ENCODE results near the gene CDH3. TPM values are rescaled to one million over a fixed set of nuclear protein-coding genes. Genes with fewer than 3 reads are reported as not detected.

CDH3 gene
- total and polyA plus RNA-seq, 2 experiments from 2014 or later = 78.0 to 210 TPM

GRCh38 chr16:68642436-68643101 lies 2.5 kb upstream of the CDH3 start:
- peaks cover 16% of the 10 kb centered on the region for H3K79me2 ChIP-seq (replicated peaks; ENCODE audit: insufficient read depth)
- H2AFZ ChIP-seq = peak overlapping the region; percentile 70
- TF ChIP-seq REST (IDR thresholded peaks at IDR 0.05; ENCODE audit: unreplicated experiment) = no peak
- no peak for TF ChIP-seq ETS1 (IDR thresholded peaks at IDR 0.05)
- no peak for TF ChIP-seq ZNF331 (CRISPR knock-in tag; IDR thresholded peaks at IDR 0.05; ENCODE audit: low read depth)
- no peak for TF ChIP-seq EZH2phosphoT487 (IDR thresholded peaks at IDR 0.05; ENCODE audit: unreplicated experiment)
- TF ChIP-seq POLR2AphosphoS5 (IDR thresholded peaks at IDR 0.05; ENCODE audit: low read depth) = no peak
- no peak for TF ChIP-seq EZH2 (IDR thresholded peaks at IDR 0.05; ENCODE audit: low read depth, unreplicated experiment)
- no peak for TF ChIP-seq ZNF114 (CRISPR knock-in tag; IDR thresholded peaks at IDR 0.05)
- TF ChIP-seq CREB1 (CRISPR knock-in tag; IDR thresholded peaks at IDR 0.05; ENCODE audit: low read depth) = no peak
- no peak for TF ChIP-seq JUNB (IDR thresholded peaks at IDR 0.05; ENCODE audit: unreplicated experiment)
- no peak for TF ChIP-seq ZNF462 (CRISPR knock-in tag; IDR thresholded peaks at IDR 0.05)
- no peak for TF ChIP-seq NANOG (IDR thresholded peaks at IDR 0.05; ENCODE audit: borderline replicate concordance)
- TF ChIP-seq CTCF (conservative IDR thresholded peaks at IDR 0.05; ENCODE audit: low read depth in 2 of 2) = no peak
- TF ChIP-seq STAT1 (IDR thresholded peaks at IDR 0.05; ENCODE audit: unreplicated experiment) = no peak
- no peaks in the 10 kb centered on the region for H3K9me2 ChIP-seq (ENCODE audit: insufficient read depth)
- no peak overlapping the region for H3K27ac Mint-ChIP-seq
- H3K4me1 ChIP-seq (ENCODE audit: insufficient read depth) = peaks cover 30% of the 10 kb centered on the region
- H3K4me2 ChIP-seq = peak overlapping the region; percentile 97
- H3K27me3 ChIP-seq (ENCODE audit: insufficient read depth) = peaks cover 15% of the 10 kb centered on the region
- peak overlapping the region; percentile 3; the same call in 1 of the 2 replicates for H3K27ac ChIP-seq (ENCODE audit: low read depth)
- peak overlapping the region; percentile 66 for H3K4me3 Mint-ChIP-seq
- no peaks in the 10 kb centered on the region for H3K36me3 ChIP-seq (ENCODE audit: insufficient read depth)
- H3K9me3 Mint-ChIP-seq = peaks cover 2% of the 10 kb centered on the region; the same call in 2 of the 3 replicates
- H3K27me3 Mint-ChIP-seq (ENCODE audit: insufficient read depth, low read depth, poor library complexity) = peaks cover 26% of the 10 kb centered on the region
- peaks cover 12% of the 10 kb centered on the region for H3F3A ChIP-seq (replicated peaks; ENCODE audit: low read depth)
- DNase-seq (ENCODE audit: low spot score) (peak; percentile 95), ATAC-seq (peak; percentile 20)
- peaks cover 10% of the 10 kb centered on the region for H4K20me1 ChIP-seq (replicated peaks; ENCODE audit: insufficient read depth)
- H3K36me3 Mint-ChIP-seq (ENCODE audit: low read depth) = no peaks in the 10 kb centered on the region; the same call in 2 of the 3 replicates
- H3K4me3 ChIP-seq = peak overlapping the region; percentile 98
- peaks cover 34% of the 10 kb centered on the region for H3K4me1 Mint-ChIP-seq

Data from GM23338 (cell line).